Stomach (tissue), 9 donors: ENCODE measurements around the gene ZNF414. TPM values are rescaled to one million over a fixed set of nuclear protein-coding genes. Genes with fewer than 3 reads are reported as not detected.

Source experiments
- DNase-seq, 2 donors: peaks; one replicate each; pipeline versions ENCODE4 v3.0.0 to v3.0.0-alpha.2; 2013 to 2019
- H3K27ac ChIP-seq, 5 donors: fragments of 200-600 bp in 4 of 5; sonication (generic) in 4 of 5; one replicate each; pipeline ENCODE4 v1.5.1; 2013 to 2019; ENCODE audit warnings: mild to moderate bottlenecking in 1 of 5, moderate library complexity in 1 of 5
- H3K27me3 ChIP-seq, 3 donors: fragments of 200-600 bp; sonication (generic); one replicate each; pipeline ENCODE4 v1.5.1; 2017 to 2019; ENCODE audit warnings: mixed run types in 1 of 3
- H3K36me3 ChIP-seq, 4 donors: fragments of 200-600 bp; sonication (generic); 1 replicate in 3 of 4; 2 replicates in 1 of 4; pipeline ENCODE4 v1.5.1; 2016 to 2019
- H3K4me1 ChIP-seq, 4 donors: fragments of 200-600 bp; sonication (generic); one replicate each; pipeline ENCODE4 v1.5.1; 2016 to 2019
- H3K4me3 ChIP-seq, 4 donors: fragments of 200-600 bp; sonication (generic) in 3 of 4; one replicate each; pipeline ENCODE4 v1.5.1; 2016 to 2019; ENCODE audit warnings: mild to moderate bottlenecking in 1 of 4
- H3K9me3 ChIP-seq, 4 donors: fragments of 200-600 bp; sonication (generic); one replicate each; pipeline ENCODE4 v1.5.1; 2016 to 2019
- CTCF ChIP-seq, 7 experiments: fragments of 450-650 bp in 4 of 7; fragments of 200-600 bp in 3 of 7; sonication (generic) in 3 of 7; IDR thresholded peaks; one replicate each; pipeline ENCODE4 v1.5.1; 2016 to 2019; ENCODE audit warnings: antibody characterized with exemption in 7 of 7, control low read depth in 2 of 7, mild to moderate bottlenecking in 1 of 7
- EP300 ChIP-seq: sonication (generic); formaldehyde crosslinking; IDR thresholded peaks from one replicate; pipeline ENCODE4 v1.6.1; 2017; ENCODE audit warnings: antibody characterized with exemption
- POLR2A ChIP-seq, 4 donors: fragments of 450-650 bp; IDR thresholded peaks; one replicate each; pipeline ENCODE4 v1.6.1; 2016; ENCODE audit warnings: antibody characterized with exemption in 4 of 4, control low read depth in 2 of 4, mild to moderate bottlenecking in 1 of 4, moderate library complexity in 1 of 4
- POLR2AphosphoS5 ChIP-seq, 3 donors: sonication (generic); formaldehyde crosslinking; IDR thresholded peaks; one replicate each; pipeline ENCODE4 v1.6.1; 2016; ENCODE audit warnings: antibody characterized with exemption in 3 of 3
- WGBS, 5 donors: extraction: QIAGEN DNeasy Blood & Tissue Kit in 3 of 5; methylation state at CpG; one replicate each; pipeline versions ENCODE4 v1.1.5 to v1.1.7; 2013 to 2018; 5-methylcytosine and 5-hydroxymethylcytosine counted together
- intact Hi-C: fragments of 100-400 bp; cut with DNase I; formaldehyde crosslinking; loops from one replicate; pipeline ENCODE4 v1.15.1; 2023; ENCODE audit warnings: low total_unique reads
- polyA plus RNA-seq, 3 donors: library from polyadenylated mRNA; stranded (reverse); fragments of 200-250 nt; gene quantifications; one replicate each; pipeline ENCODE4 v1.2.3, GENCODE V29; 2013
- total RNA-seq, 5 donors: library from RNA; depleted of rRNA; stranded (reverse); fragments of >200 nt; gene quantifications; one replicate each; pipeline versions ENCODE4 v1.1.0 to v1.2.3, GENCODE V29; 2014 to 2016
- donor health status: healthy with polysubstance abuse.
- donor health status: Bipolar disorder and iron deficiency.
- donor health status: healthy.

The ZNF414 gene
- total and polyA plus RNA-seq, 8 donors: 1.8 to 32.7 (median 18.3) TPM

- peaks cover 33 to 66% (median 62%) of the 10 kb centered on the region in 4 donors for H3K36me3 ChIP-seq
- DNase-seq: no peak
- intact Hi-C loops: no loop called here
- no peak overlapping the region for H3K27ac ChIP-seq
- no peaks in the 10 kb centered on the region for H3K27me3 ChIP-seq
- no peak overlapping the region for H3K4me3 ChIP-seq
- peaks cover 36 to 64% (median 57%) of the 10 kb centered on the region in 4 donors for H3K4me1 ChIP-seq
- H3K9me3 ChIP-seq: no peaks in the 10 kb centered on the region
- TF ChIP-seq EP300 (no peak), CTCF (IDR thresholded peaks at IDR 0.05) (no peak), POLR2A (IDR thresholded peaks at IDR 0.05) (no peak)
- WGBS, 5 donors: 74 to 85% (median 82%) methylated on average over 8 of the region's 8 CpGs
Measured at GRCh38 chr19:8463365-8463764, 50.6 kb downstream of the ZNF414 start.

GRCh38 chr19:8462571-8462970 lies 51.4 kb downstream of the ZNF414 start:
- intact Hi-C loops: no loop called here
- DNase-seq: no peak
- Histone ChIP-seq H3K9me3 (no peaks in the 10 kb centered on the region), H3K27ac (no peak overlapping the region), H3K4me1 (peaks cover 44 to 66% (median 57%) of the 10 kb centered on the region in 4 donors), H3K36me3 (peaks cover 36 to 59% (median 54%) of the 10 kb centered on the region in 4 donors), H3K4me3 (no peak overlapping the region), H3K27me3 (no peaks in the 10 kb centered on the region)
- no peak for TF ChIP-seq EP300
- no peak for TF ChIP-seq POLR2AphosphoS5 (IDR thresholded peaks at IDR 0.05)
- TF ChIP-seq POLR2A (IDR thresholded peaks at IDR 0.05): no peak
- no peak for TF ChIP-seq CTCF (IDR thresholded peaks at IDR 0.05)
- 80 to 87% (median 83%) methylated on average over 5 of the region's 5 CpGs for WGBS, 5 donors

DNA sequence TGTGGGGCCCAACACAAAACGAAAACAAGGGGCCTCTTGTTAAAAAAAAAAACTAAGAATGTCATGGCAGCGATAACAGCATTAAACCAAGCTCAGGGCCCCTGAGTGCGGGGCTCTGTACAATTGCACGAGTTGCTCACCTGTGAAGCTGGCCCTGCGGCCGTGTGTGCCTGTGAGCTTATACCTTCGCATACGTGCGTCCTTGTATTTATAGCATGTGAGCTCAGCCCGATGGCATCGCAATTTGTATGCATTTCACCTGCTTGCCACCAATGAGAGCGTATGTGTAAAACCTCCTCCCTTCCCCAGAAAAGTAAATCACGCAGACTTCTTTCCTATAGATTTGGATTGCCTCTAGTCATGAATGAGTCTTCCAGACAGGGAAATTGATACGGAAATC lies 52.1 kb downstream of the ZNF414 start:
- no peak overlapping the region for H3K27ac ChIP-seq
- intact Hi-C loops: no loop called here
- peaks cover 49 to 70% (median 62%) of the 10 kb centered on the region in 4 donors for H3K4me1 ChIP-seq

GRCh38 chr19:8461376-8461775 lies 52.6 kb downstream of the ZNF414 start:
- Histone ChIP-seq H3K9me3 (no peaks in the 10 kb centered on the region), H3K4me3 (no peak overlapping the region), H3K27me3 (no peaks in the 10 kb centered on the region), H3K36me3 (peaks cover 44 to 57% (median 50%) of the 10 kb centered on the region in 4 donors), H3K27ac (no peak overlapping the region), H3K4me1 (peaks cover 54 to 75% (median 64%) of the 10 kb centered on the region in 4 donors)
- 83 to 93% (median 90%) methylated on average over 3 to 4 of the region's 4 CpGs for WGBS, 5 donors
- DNase-seq: no peak
- intact Hi-C loops: no loop called here
- TF ChIP-seq POLR2AphosphoS5 (IDR thresholded peaks at IDR 0.05) (no peak), EP300 (no peak), CTCF (IDR thresholded peaks at IDR 0.05) (no peak), POLR2A (IDR thresholded peaks at IDR 0.05) (no peak)

More for the DNA sequence above, 52.1 kb downstream of the ZNF414 start:
- peaks cover 42 to 57% (median 50%) of the 10 kb centered on the region in 4 donors for H3K36me3 ChIP-seq
- H3K9me3 ChIP-seq: no peaks in the 10 kb centered on the region
- TF ChIP-seq CTCF (IDR thresholded peaks at IDR 0.05) (no peak), POLR2AphosphoS5 (IDR thresholded peaks at IDR 0.05) (no peak), EP300 (no peak), POLR2A (IDR thresholded peaks at IDR 0.05) (no peak)
- 77 to 89% (median 81%) methylated on average over 14 of the region's 14 CpGs for WGBS, 5 donors
- no peaks in the 10 kb centered on the region for H3K27me3 ChIP-seq
- peak in 1 of 2 donors; percentile 58 for DNase-seq
- no peak overlapping the region for H3K4me3 ChIP-seq
